AG10803 (cell line): ENCODE measurements around the gene EZR.

Experiments
- DNase-seq: peaks from one replicate; pipeline ENCODE4 v3.0.0; 2010; ENCODE audit warnings: low read depth
- H3K4me3 ChIP-seq: 2 replicates; pipeline ENCODE4 v1.5.1; 2011; ENCODE audit warnings: mild to moderate bottlenecking, low read length, control low read depth
- TF ChIP-seq, protein P1 (sequence below): conservative IDR thresholded peaks from 2 replicates; pipeline ENCODE4 v1.5.1; 2011; ENCODE audit warnings: mild to moderate bottlenecking, low read length, control low read depth, inconsistent platforms

Gene EZR

DNA sequence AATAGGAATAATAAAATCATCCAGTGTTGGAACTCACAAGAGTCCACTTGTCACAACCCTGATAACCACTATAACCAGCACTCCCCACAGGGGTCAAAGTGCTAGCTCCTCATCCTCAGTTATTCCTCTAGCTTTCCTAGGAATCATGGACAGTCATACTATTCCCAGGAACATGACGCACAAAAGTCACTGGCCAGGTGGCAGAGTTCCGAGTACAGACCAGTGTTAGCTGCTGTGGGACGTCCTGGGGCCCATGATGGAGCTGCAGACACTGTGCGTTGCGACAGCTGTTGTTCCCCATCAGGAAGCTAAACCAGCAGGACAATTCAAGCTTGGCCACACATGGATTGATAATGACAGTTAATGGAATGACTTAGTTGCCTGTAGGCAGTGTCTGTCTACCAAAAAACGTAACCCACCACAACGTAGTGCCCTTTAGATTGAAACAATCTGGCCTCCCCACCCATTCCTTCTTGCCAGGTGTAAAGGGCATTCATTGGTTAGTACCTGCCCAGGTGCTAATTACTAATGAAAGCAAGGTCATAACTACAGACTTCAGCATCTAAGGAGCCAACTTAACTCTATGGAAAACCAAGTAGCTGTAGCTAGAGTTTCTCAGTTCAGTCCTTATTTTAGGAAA lies 17.4 kb downstream of the EZR start:
- H3K4me3 ChIP-seq = no peak overlapping the region
- TF ChIP-seq, protein P1, sequence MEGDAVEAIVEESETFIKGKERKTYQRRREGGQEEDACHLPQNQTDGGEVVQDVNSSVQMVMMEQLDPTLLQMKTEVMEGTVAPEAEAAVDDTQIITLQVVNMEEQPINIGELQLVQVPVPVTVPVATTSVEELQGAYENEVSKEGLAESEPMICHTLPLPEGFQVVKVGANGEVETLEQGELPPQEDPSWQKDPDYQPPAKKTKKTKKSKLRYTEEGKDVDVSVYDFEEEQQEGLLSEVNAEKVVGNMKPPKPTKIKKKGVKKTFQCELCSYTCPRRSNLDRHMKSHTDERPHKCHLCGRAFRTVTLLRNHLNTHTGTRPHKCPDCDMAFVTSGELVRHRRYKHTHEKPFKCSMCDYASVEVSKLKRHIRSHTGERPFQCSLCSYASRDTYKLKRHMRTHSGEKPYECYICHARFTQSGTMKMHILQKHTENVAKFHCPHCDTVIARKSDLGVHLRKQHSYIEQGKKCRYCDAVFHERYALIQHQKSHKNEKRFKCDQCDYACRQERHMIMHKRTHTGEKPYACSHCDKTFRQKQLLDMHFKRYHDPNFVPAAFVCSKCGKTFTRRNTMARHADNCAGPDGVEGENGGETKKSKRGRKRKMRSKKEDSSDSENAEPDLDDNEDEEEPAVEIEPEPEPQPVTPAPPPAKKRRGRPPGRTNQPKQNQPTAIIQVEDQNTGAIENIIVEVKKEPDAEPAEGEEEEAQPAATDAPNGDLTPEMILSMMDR = no peak
- no peak for DNase-seq

GRCh38 chr6:158799051-158799792 lies 19.9 kb downstream of the EZR start:
- no peak overlapping the region for H3K4me3 ChIP-seq
- peak; percentile 36 for DNase-seq
- TF ChIP-seq, protein P1 = no peak

GRCh38 chr6:158798311-158798710 lies 20.9 kb downstream of the EZR start:
- DNase-seq = no peak
- H3K4me3 ChIP-seq = no peak overlapping the region
- TF ChIP-seq, protein P1 = no peak

GRCh38 chr6:158797331-158798310 lies 21.5 kb downstream of the EZR start:
- TF ChIP-seq, protein P1 = no peak
- peak; percentile 91 for DNase-seq
- no peak overlapping the region for H3K4me3 ChIP-seq

- TF ChIP-seq, protein P1 = no peak
Measured at GRCh38 chr6:158796353-158796752, 22.8 kb downstream of the EZR start.

GRCh38 chr6:158795516-158795915 lies 23.7 kb downstream of the EZR start:
- TF ChIP-seq, protein P1 = no peak
- no peak overlapping the region for H3K4me3 ChIP-seq
- no peak for DNase-seq

More at GRCh38 chr6:158796353-158796752, 22.8 kb downstream of the EZR start:
- H3K4me3 ChIP-seq = no peak overlapping the region
- no peak for DNase-seq
